IPS-18a (cell line): ENCODE measurements around the gene TMC8.

Experiments used
- H3K27ac ChIP-seq: one replicate; pipeline ENCODE4 v1.5.1; 2013; ENCODE audit warnings: low read length
- H3K27me3 ChIP-seq: one replicate; pipeline ENCODE4 v1.6.1; 2013; ENCODE audit warnings: mild to moderate bottlenecking, low read length; ENCODE audit not compliant: control insufficient read depth, insufficient read depth
- H3K36me3 ChIP-seq: one replicate; pipeline ENCODE4 v1.6.1; 2013; ENCODE audit warnings: low read depth, low read length; ENCODE audit not compliant: control insufficient read depth
- H3K4me1 ChIP-seq: one replicate; pipeline ENCODE4 v1.6.1; 2013; ENCODE audit warnings: low read depth, low read length; ENCODE audit not compliant: control insufficient read depth
- H3K4me3 ChIP-seq: one replicate; pipeline ENCODE4 v1.5.1; 2013; ENCODE audit warnings: low read length
- H3K9ac ChIP-seq: one replicate; pipeline ENCODE4 v1.6.1; 2013; ENCODE audit warnings: mild to moderate bottlenecking, low read length, moderate library complexity
- H3K9me3 ChIP-seq: one replicate; pipeline ENCODE4 v1.6.1; 2013; ENCODE audit warnings: low read depth, low read length; ENCODE audit not compliant: control insufficient read depth

Gene TMC8

GRCh38 chr17:78120537-78120936 is 10.0 kb upstream of the TMC8 start:
- H3K9me3 ChIP-seq, result no peaks in the 10 kb centered on the region
- no peak overlapping the region for H3K9ac ChIP-seq
- H3K36me3 ChIP-seq, result peaks cover 13% of the 10 kb centered on the region
- H3K27ac ChIP-seq, result no peak overlapping the region
- no peaks in the 10 kb centered on the region for H3K27me3 ChIP-seq
- no peaks in the 10 kb centered on the region for H3K4me1 ChIP-seq
- H3K4me3 ChIP-seq, result no peak overlapping the region

- Histone ChIP-seq H3K4me1 (no peaks in the 10 kb centered on the region), H3K9me3 (no peaks in the 10 kb centered on the region), H3K4me3 (no peak overlapping the region), H3K9ac (no peak overlapping the region), H3K27me3 (no peaks in the 10 kb centered on the region), H3K27ac (no peak overlapping the region), H3K36me3 (peaks cover 13% of the 10 kb centered on the region)
These were observed 9.4 kb upstream of the TMC8 start for GRCh38 chr17:78120971-78121800.

GRCh38 chr17:78121801-78122215 is 8.8 kb upstream of the TMC8 start:
- peaks cover under 1% of the 10 kb centered on the region for H3K4me1 ChIP-seq
- peaks cover 13% of the 10 kb centered on the region for H3K36me3 ChIP-seq
- H3K27me3 ChIP-seq, result no peaks in the 10 kb centered on the region
- H3K9me3 ChIP-seq, result no peaks in the 10 kb centered on the region
- no peak overlapping the region for H3K27ac ChIP-seq
- H3K9ac ChIP-seq, result no peak overlapping the region
- no peak overlapping the region for H3K4me3 ChIP-seq

GRCh38 chr17:78122216-78122930 is 8.2 kb upstream of the TMC8 start:
- H3K27me3 ChIP-seq, result no peaks in the 10 kb centered on the region
- peaks cover 6% of the 10 kb centered on the region for H3K4me1 ChIP-seq
- H3K36me3 ChIP-seq, result peaks cover 13% of the 10 kb centered on the region
- H3K4me3 ChIP-seq, result no peak overlapping the region
- no peak overlapping the region for H3K9ac ChIP-seq
- H3K27ac ChIP-seq, result no peak overlapping the region
- H3K9me3 ChIP-seq, result no peaks in the 10 kb centered on the region

- no peaks in the 10 kb centered on the region for H3K9me3 ChIP-seq
- H3K27ac ChIP-seq, result no peak overlapping the region
- peaks cover 13% of the 10 kb centered on the region for H3K36me3 ChIP-seq
- H3K9ac ChIP-seq, result no peak overlapping the region
- H3K27me3 ChIP-seq, result no peaks in the 10 kb centered on the region
- no peak overlapping the region for H3K4me3 ChIP-seq
- peaks cover 6% of the 10 kb centered on the region for H3K4me1 ChIP-seq
These were observed 7.7 kb upstream of the TMC8 start for GRCh38 chr17:78122931-78123249.

GRCh38 chr17:78123258-78123929 is 7.2 kb upstream of the TMC8 start:
- H3K27me3 ChIP-seq, result no peaks in the 10 kb centered on the region
- no peak overlapping the region for H3K9ac ChIP-seq
- H3K27ac ChIP-seq, result no peak overlapping the region
- H3K4me1 ChIP-seq, result peaks cover 6% of the 10 kb centered on the region
- no peaks in the 10 kb centered on the region for H3K9me3 ChIP-seq
- no peak overlapping the region for H3K4me3 ChIP-seq
- peaks cover 13% of the 10 kb centered on the region for H3K36me3 ChIP-seq

- Histone ChIP-seq H3K9me3 (no peaks in the 10 kb centered on the region), H3K4me1 (peaks cover 8% of the 10 kb centered on the region), H3K27me3 (no peaks in the 10 kb centered on the region), H3K4me3 (no peak overlapping the region), H3K9ac (no peak overlapping the region), H3K27ac (no peak overlapping the region), H3K36me3 (peaks cover 13% of the 10 kb centered on the region)
These were observed 6.3 kb upstream of the TMC8 start for GRCh38 chr17:78124081-78124835.

- H3K9ac ChIP-seq, result no peak overlapping the region
- no peak overlapping the region for H3K27ac ChIP-seq
- H3K36me3 ChIP-seq, result peaks cover 13% of the 10 kb centered on the region
- no peaks in the 10 kb centered on the region for H3K9me3 ChIP-seq
- no peak overlapping the region for H3K4me3 ChIP-seq
- no peaks in the 10 kb centered on the region for H3K27me3 ChIP-seq
- peaks cover 8% of the 10 kb centered on the region for H3K4me1 ChIP-seq
These were observed 5.8 kb upstream of the TMC8 start for GRCh38 chr17:78124836-78125137.

- H3K9ac ChIP-seq, result no peak overlapping the region
- no peak overlapping the region for H3K27ac ChIP-seq
- peaks cover 8% of the 10 kb centered on the region for H3K4me1 ChIP-seq
- H3K4me3 ChIP-seq, result no peak overlapping the region
- H3K36me3 ChIP-seq, result peaks cover 13% of the 10 kb centered on the region
- H3K27me3 ChIP-seq, result peaks cover 1% of the 10 kb centered on the region
- no peaks in the 10 kb centered on the region for H3K9me3 ChIP-seq
These were observed 5.2 kb upstream of the TMC8 start for GRCh38 chr17:78125138-78125913.

- H3K36me3 ChIP-seq, result peaks cover 13% of the 10 kb centered on the region
- H3K4me1 ChIP-seq, result peaks cover 8% of the 10 kb centered on the region
- H3K9ac ChIP-seq, result no peak overlapping the region
- H3K27me3 ChIP-seq, result peaks cover 11% of the 10 kb centered on the region
- no peaks in the 10 kb centered on the region for H3K9me3 ChIP-seq
- no peak overlapping the region for H3K4me3 ChIP-seq
- H3K27ac ChIP-seq, result no peak overlapping the region
These were observed 4.3 kb upstream of the TMC8 start for GRCh38 chr17:78125976-78126894.
